ENCODE data around the gene COX6A2.
"Not testable (repeated sequence)": the region's sequence is repeated elsewhere in the genome, so short reads cannot be mapped to it uniquely, and the experiment has no call there.

Gene COX6A2

GRCh38 chr16:31461921-31462804 is 34.0 kb upstream of the COX6A2 start:
- DNase-seq: no peak

GRCh38 chr16:31461201-31461920 is 33.2 kb upstream of the COX6A2 start:
- no peak for DNase-seq

GRCh38 chr16:31460582-31461002 is 32.4 kb upstream of the COX6A2 start:
- peak; percentile 11 for DNase-seq

- DNase-seq: peak; percentile 99
Measured at GRCh38 chr16:31459687-31460581, 31.8 kb upstream of the COX6A2 start.

- peak; percentile 96 for DNase-seq
Measured at GRCh38 chr16:31458844-31459686, 30.9 kb upstream of the COX6A2 start, which contains the start of gene ARMC5. Gene ARMC5, plus strand, starts transcription at chr16:31459501. Its CDS starts 24 bp downstream, at chr16:31459525.

GRCh38 chr16:31458073-31458843 is 30.1 kb upstream of the COX6A2 start:
- peak; percentile 27 for DNase-seq

GRCh38 chr16:31456988-31457360 is 28.8 kb upstream of the COX6A2 start:
- no peak for DNase-seq

- no peak for DNase-seq
Measured at GRCh38 chr16:31455601-31456314, 27.6 kb upstream of the COX6A2 start.

GRCh38 chr16:31453255-31454204 is 25.4 kb upstream of the COX6A2 start:
- no peak for DNase-seq

GRCh38 chr16:31452631-31453106 is 24.5 kb upstream of the COX6A2 start:
- DNase-seq: no peak

GRCh38 chr16:31451681-31452351 is 23.7 kb upstream of the COX6A2 start:
- peak; percentile 34 for DNase-seq

- DNase-seq: no peak
Measured at GRCh38 chr16:31451201-31451600, 23.0 kb upstream of the COX6A2 start.

- not testable (repeated sequence) for DNase-seq
Measured at GRCh38 chr16:31445931-31446330, 17.8 kb upstream of the COX6A2 start.

- DNase-seq: no peak
Measured at GRCh38 chr16:31441956-31442355, 13.8 kb upstream of the COX6A2 start.

GRCh38 chr16:31440516-31441184 is 12.5 kb upstream of the COX6A2 start:
- no peak for DNase-seq

GRCh38 chr16:31439519-31439918 is 11.4 kb upstream of the COX6A2 start:
- no peak for DNase-seq

- not testable (repeated sequence) for DNase-seq
Measured at GRCh38 chr16:31439023-31439422, 10.9 kb upstream of the COX6A2 start.

GRCh38 chr16:31438414-31438813 is 10.3 kb upstream of the COX6A2 start:
- no peak for DNase-seq
